OCI-LY1 (cell line): ENCODE measurements around the gene MYO1D.

Experiments used
- EZH2 ChIP-seq: fragments of 200-600 bp; sonication (generic), shearing (Covaris generic); IDR thresholded peaks from 2 replicates; pipeline ENCODE4 v1.8.0; 2017; ENCODE audit warnings: borderline replicate concordance, mixed run types, mild to moderate bottlenecking, antibody characterized with exemption, low read length, moderate library complexity, mixed read lengths
- TF ChIP-seq, protein P1 (sequence below): fragments of 200-600 bp; sonication (generic), shearing (Covaris generic); IDR thresholded peaks from 2 replicates; pipeline ENCODE4 v1.5.1; 2017; ENCODE audit warnings: mild to moderate bottlenecking, antibody characterized with exemption, low read length, moderate library complexity, mixed read lengths

DNA sequence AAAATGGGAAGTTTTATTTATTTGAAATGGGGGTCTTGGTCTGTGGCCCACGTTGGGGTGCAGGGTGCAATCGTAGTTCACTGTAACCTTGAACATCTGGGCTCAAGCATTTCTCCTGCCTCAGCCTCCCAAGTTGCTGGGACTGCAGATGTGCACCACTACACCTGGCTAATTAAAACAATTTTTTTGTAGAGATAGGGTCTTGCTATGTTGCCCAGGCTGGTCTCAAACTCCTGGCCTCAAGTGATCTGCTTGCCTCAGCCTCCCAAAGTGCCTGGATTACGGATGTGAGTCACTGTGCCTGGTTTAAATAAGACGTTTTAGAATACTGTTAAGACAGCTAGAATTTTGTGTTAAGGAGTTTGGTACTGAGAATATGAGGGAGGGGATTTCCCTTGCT, 416.9 kb downstream of the MYO1D start:
- TF ChIP-seq, protein P1, sequence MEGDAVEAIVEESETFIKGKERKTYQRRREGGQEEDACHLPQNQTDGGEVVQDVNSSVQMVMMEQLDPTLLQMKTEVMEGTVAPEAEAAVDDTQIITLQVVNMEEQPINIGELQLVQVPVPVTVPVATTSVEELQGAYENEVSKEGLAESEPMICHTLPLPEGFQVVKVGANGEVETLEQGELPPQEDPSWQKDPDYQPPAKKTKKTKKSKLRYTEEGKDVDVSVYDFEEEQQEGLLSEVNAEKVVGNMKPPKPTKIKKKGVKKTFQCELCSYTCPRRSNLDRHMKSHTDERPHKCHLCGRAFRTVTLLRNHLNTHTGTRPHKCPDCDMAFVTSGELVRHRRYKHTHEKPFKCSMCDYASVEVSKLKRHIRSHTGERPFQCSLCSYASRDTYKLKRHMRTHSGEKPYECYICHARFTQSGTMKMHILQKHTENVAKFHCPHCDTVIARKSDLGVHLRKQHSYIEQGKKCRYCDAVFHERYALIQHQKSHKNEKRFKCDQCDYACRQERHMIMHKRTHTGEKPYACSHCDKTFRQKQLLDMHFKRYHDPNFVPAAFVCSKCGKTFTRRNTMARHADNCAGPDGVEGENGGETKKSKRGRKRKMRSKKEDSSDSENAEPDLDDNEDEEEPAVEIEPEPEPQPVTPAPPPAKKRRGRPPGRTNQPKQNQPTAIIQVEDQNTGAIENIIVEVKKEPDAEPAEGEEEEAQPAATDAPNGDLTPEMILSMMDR: no peak
- no peak for TF ChIP-seq EZH2
